GM19023 (cell line): Measurements from ENCODE around the gene CPN2.

ENCODE experiments used
- ATAC-seq: cut with Tn5 transposase; IDR thresholded peaks from one replicate; pipeline ENCODE4 v1.9.1; 2021; ENCODE audit warnings: mild to moderate bottlenecking, moderate library complexity; ENCODE audit not compliant: unreplicated experiment

The CPN2 gene, protein sequence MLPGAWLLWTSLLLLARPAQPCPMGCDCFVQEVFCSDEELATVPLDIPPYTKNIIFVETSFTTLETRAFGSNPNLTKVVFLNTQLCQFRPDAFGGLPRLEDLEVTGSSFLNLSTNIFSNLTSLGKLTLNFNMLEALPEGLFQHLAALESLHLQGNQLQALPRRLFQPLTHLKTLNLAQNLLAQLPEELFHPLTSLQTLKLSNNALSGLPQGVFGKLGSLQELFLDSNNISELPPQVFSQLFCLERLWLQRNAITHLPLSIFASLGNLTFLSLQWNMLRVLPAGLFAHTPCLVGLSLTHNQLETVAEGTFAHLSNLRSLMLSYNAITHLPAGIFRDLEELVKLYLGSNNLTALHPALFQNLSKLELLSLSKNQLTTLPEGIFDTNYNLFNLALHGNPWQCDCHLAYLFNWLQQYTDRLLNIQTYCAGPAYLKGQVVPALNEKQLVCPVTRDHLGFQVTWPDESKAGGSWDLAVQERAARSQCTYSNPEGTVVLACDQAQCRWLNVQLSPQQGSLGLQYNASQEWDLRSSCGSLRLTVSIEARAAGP

DNA sequence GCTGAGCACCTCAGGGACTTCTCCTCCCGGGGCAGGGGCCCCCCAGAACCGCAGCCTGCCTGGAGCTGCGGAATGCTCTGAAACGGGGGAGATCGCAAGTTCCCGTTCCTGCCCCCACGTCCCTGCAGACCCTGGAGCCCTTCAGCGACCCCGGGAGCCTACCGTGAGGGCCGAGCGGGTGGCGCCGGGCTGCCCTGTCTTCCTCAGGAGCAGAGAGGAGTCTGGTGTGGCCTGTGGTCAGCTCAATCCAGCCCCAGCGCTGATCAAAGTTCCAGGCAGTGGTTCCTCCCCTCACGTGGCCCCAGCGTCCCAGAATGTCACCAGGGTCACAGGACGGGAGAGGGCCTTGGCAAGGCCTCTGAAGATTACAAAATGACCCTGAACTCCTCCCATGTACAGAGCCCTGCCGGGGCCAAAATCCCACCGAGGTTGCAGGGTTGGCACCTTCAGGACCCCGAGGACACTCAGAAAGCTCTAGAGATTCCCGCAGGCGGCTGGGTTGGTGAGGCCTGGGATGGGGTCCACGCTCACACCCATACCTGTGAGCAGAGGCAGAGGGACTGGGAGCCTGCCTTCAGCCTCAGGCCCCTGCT lies at the start of gene CPN2:
CPN2 (minus strand) TSS at position 249 of the 593 bp plus-strand sequence. CDS start 8,626 bp downstream, outside the sequence.
- ATAC-seq, result no peak

DNA sequence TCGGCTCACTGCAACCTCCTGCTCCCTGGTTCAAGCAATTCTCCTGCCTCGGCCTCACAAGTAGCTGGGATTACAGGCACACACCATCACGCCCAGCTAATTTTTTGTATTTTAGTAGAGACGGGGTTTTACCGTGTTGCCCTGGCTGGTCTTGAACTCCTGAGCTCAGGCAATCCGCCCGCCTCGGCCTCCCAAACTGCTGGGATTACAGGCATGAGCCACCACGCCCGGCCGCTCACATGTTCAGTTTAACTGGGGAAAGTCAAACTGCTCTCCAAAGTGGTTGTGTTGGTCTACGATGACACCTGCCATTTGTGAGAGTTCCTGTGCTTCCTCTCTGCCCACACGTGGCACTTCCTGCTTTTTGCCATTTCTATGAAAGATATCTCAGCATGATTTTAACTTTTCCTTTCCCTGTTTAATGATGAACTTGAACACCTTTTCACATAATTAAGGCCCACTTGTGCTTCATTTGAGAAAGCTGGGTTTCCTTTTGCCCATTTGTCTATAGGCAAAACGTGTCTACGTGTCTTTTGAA lies 48.8 kb upstream of the CPN2 start:
- no peak for ATAC-seq

DNA sequence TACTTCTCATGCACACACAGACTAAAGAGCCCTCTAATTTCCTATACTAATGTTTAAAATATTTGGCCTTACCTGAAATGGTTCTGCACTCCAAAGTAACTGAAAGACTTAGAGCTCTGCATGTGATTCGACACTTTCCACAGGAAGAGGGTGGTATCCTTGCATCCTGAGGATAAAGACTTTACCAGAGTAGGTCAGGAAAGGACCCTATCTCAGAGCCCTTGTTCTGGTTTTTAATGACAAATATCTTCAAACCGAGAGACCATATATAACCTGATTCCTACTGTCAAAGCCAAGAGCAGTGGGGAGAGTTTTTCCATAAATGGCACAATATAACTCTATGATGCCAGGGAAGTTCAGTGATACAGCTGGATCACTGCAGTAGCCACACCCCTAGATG lies 48.0 kb upstream of the CPN2 start, which contains the start of gene GP5:
GP5 (minus strand) TSS at position 101 of the 400 bp plus-strand sequence. CDS start 984 bp downstream, outside the sequence.
- no peak for ATAC-seq

DNA sequence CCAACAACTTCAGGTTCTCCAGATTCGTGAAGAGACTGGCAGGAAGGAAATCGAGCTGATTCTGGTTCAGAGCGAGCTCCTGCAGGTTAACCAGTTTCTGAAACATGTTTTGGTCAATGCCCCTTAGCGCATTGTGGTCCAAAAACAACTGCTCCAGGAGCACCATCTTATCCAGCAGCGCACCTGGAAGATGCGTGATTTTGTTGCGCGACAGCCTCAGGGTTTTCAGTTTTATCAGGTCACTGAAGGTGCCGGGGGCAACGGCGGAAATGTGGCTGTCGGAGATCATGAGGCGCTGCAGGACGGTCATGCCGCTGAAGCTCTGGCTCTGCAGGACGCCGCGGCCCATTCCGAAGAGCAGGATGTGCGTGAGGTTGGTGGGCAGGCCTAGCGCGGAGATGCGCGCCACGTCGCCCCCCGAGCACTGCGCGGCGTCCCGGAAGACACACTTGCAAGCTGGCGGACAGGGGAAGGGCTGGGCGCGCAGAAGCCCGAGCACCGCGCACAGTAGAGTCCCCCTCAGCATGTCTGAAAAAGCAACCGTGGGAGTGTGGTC lies 46.7 kb upstream of the CPN2 start:
- no peak for ATAC-seq

DNA sequence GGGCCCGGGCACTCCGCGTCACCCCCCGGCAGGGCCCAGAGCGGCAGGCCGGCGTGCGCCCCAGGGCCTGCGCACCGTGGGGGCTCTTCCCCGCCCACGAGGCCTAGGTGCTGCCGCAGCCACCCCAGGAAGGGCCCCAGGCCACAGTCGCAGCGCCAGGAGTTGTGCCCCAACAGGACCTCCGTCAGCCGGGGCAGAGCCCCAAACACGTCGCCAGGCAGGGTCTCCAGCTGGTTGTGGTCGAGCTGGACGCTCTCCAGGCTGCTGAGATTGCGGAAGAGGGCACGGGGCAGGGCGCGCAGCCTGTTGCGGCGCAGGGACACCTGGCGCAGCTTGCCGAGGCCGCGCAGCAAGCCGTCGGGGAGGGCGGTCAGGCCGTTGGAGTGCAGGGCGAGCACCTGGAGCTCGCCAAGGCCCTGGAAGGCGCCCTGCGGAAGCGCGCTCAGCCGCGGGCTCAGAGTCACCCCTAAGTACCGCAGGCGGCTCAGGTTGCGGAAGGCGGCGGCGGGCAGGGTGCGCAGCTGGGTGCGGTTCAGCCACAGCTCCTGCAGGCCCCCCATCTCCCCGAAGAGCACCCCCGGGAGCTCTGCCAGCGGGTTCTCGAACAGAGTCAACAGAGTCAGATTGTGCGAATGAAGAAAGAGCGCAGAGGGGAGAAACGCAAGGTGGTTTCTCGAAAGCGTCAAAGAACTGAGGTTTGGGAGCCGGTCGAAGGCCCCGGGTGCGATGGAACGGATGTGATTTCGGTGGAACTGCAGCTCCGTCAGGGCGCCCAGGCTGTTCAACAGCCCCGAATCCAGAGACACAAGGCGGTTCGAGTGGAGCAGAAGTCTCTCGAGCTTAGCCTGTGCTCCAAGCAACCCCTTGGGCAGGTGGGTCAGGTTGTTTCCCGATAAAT lies 46.0 kb upstream of the CPN2 start:
- ATAC-seq, result no peak

DNA sequence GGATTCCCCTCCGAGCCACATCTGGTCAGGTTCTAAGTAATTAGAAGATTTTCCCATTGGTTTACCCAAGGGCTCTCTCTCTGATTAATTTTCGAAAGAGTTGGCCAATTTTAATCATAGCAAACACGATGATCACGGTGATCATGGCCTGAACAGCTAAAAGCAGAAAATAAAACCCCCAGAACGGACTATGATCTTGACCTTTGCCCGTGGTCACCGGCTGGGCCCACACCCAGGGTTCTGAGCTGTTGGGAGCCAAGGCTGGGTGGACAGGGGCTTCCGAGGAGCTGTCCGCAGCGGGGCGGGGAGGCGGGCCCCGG lies 45.4 kb upstream of the CPN2 start:
- ATAC-seq, result no peak

DNA sequence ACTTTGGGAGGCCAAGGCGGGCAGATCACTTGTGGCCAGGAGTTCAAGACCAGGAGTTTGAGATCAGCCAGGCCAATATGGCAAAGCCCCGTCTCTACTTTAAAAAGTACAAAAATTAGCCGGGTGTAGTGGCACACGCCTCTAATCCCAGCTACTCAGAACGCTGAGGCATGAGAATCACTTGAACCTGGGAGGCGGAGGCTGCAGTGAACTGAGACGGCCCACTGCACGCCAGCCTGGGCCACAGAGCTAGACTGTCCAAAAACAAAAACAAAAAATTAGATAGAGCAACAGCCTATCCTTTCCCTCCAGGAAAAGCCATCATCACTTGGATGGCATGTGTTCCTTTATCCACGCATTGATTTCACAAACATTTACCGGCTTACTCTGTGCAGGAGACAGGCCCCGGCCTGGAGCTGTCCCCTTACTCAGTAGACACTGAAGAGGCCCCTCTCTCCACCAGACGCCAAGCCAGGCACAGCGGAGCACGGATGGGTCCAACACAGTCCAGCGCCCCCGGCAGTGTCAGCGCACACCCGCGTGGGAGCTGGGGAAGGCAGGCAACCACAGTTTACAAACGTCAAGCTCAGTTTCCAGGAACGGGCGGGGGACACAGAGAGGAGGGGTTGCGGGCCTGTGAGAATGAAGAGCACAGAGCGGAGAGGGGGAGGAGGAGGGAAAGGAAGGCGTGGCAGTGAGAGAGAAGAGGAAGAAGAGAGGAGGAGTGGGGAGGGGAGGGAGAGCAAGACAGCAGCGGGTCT lies 44.8 kb upstream of the CPN2 start:
- ATAC-seq, result no peak

DNA sequence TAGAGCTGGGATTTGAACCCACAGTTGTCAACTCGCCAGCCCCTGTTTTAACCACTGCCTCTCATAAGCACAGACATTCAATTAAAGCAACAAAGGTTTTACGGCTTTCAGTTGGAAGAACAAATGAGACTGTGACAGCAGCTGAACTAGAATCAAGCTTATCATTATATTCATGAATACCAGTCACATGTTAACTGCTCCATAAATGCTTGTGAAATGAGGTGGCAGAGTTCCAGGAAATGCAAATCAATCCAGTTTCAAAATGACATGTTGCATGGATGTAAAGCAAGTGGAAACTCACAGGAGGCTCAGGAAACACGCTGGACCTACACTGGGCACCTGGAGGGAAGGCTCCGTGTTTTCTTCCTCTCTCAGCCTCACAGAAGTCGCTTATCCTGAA lies 44.1 kb upstream of the CPN2 start:
- ATAC-seq, result no peak

DNA sequence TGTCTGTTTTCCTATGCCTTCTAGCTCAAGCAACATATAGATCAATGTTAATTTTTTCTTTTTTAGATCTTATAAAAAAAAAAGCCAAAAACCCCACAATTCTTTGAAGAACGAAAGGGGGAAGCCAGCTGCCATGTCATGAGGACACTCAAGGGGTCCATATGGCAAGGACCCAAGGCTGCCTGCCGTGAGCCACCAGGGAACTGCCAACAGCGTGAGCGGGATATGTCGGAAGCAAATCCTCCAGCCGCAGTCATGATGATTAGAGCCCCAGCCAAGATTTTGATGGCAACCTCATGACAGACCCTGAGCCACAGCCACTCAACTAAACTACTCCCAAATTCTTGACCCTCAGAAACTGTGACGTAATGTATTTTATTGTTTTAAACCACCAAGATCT lies 41.4 kb upstream of the CPN2 start:
- ATAC-seq, result no peak

DNA sequence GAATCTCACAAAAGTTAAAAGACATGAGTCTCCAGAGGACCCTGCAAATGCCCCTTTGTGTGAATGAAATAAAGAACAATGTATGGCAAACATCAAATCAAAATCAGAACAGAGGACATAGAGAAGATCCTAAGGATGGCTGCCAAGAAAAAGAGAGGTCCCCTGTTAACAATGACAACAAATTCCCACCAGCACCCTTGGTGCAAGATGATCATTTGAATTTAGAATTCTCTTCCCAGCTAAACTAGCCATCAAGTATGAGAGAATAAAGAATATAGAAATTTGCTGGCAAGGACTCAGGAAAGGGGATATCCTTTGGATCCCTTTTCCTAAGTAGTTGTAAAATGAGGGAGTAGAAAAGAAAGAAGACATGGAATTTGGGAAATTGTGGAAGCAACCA lies 39.7 kb upstream of the CPN2 start:
- no peak for ATAC-seq

DNA sequence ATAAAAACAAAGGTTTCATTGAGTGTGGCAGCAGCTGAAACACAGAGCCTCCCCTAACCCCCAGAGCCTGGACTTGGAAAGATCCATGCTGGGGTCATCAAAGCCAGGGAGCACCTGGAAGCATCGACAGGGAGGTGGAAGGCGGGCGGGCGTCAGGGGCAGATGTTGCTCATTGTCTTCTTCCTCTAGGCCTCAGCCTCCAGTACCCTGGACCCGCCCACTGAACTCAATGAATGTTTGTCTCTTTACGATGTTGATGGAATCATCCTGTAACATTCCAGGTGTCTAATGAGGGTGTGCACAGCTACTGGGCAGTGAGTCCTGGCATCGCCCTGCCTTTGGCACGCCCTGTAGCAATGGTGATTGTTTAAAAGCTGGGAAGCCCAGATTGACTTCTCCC lies 38.1 kb upstream of the CPN2 start:
- no peak for ATAC-seq

DNA sequence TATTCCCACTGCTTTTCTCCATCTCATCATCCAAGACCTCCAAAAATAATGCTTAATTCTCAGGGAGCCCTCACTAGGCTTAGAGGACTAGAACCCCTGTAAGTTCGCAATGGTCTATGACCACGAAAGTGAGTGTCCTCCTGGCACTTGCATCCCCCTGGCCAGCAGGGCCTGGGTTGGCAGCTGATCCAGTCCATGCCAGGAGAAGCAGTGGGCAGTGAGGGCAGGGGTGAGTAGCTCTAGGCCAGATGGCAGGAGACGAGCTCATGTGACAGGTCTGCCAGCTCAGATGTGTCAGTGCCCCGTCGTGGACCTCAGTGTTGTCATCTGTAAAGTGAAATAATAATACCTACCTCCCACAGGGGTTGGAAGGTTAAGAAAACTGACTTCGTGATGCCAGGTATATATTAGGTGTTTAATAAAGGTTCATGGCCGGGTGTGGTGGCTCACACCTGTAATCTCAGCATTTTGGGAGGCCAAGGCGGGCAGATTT lies 36.8 kb upstream of the CPN2 start:
- no peak for ATAC-seq

DNA sequence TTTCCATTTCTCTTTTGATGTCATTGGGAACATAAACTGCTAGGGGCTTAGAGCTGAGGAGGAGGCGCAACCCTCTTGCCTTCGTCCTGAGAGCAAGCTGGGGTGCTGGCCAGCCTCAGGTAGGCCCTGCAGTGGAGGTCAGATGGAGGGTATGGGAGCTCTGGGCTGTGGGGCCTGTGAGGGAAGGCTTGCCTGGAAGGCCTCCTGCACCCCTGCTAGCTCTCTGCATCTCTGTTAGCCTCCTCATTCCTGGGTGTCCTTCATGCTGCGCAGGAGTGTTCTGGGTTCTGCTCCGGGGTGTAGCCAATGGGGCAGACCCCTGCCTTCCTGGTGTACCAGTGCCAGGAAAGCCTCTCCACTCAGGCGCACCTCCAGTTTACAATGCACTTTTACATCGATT lies 36.1 kb upstream of the CPN2 start:
- no peak for ATAC-seq

DNA sequence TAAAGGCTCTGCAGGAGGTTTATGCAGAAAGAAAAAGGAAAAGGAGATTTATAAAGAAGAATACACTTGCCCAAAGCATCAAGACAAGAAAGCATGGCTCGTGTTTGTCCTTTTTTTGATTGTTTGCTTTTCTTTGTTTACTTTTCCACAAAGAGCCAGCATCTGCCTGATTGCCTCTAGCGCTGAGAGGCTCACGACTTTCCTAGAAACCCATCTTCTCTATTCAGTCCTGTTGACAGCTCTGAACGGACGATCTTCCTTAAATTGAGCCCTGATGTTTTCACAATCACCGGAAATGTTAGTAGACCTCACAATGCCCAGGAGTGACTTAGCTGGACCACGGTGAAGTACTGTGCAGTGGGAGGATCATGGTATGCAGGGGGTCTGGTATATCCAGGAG lies 35.5 kb upstream of the CPN2 start:
- no peak for ATAC-seq

DNA sequence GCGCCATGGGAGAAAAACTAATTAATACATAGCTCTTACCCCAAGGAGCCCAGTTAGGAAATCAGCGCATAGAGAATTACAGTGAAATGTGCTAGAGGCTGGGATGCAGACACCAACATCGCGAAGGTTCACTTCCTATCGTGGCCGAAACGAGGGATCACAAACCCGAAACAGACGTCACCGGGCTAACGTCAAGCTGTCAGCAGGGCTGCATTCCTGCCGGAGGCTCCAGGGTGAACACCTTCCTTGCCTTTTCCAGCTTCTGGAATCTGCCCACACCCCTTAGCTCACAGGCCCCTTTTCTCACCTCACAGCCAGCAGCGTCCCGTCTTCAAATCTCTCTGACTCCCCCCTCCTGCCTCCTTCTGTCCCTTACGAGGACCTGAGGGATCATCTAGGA lies 34.9 kb upstream of the CPN2 start:
- no peak for ATAC-seq

DNA sequence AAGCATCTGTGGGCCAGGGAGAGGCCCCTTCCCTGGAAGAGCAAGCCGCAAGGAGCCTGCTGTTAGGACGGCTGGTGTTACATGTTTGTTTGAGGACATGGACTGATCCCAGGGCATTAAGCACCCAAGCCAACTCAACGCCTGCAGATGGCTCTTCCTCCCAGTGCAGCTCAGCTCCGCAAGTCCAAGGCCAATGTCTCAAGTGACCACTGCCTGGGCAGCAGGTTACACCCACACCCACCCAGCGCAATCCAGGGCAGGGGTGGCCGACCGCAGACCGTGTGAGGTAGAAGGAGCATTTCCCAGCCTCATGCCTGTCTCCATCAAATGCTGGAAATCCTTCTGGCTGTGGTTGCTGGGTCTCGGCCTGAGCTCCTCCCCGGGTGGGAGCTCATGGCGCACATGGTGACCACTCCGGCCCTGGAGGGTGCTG lies 33.5 kb upstream of the CPN2 start:
- ATAC-seq, result no peak

DNA sequence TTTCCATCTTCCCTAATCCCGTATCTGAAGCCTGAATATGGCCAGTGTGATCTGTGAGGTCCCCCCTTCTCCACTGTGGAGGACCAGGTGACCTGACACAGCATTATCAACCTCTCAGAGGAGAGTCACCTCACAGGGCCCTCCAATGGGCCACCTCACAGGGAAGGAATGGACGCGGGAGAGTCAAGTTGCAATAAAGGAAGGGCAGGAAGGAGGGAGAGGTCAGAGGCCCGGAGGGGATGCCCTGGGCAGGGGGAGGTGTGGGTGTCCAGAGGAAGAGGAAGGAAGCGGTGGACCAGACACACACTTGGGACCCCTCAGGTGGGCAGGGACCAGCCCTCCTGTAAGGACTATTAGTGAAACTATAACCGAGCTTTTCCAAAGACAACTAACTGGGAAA lies 33.0 kb upstream of the CPN2 start:
- no peak for ATAC-seq

DNA sequence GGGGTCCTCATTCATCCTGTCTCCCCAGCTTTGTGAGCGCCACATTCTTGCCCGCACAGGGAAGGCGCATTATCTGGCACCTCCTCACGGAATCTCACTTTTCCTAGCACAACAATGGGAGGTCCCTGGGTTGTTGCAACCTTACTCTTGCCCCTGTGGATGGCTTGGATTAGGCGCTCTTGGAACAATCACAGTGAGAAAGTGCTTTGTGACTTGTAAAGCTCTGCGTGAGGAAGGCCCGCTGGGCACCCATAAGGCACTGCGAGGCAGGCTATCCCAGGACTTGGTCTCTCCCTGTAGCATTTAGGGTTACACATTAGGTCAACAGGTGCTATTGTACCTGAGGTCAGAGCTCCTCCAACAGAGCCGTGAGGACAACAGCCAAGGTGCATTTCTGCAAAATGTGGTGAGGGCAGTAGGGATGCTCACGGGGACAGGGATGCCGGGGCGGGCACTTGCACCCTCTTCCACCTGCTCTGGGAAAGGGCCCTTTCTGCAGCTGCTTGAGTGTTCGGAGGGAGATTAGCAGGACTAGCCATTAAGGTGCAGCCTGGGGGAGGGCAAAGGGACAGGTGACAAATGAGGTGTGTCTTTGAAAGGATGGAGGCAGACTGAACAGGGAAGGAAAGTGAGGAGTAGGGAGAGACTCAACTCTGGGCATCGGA lies 32.3 kb upstream of the CPN2 start:
- ATAC-seq, result no peak

DNA sequence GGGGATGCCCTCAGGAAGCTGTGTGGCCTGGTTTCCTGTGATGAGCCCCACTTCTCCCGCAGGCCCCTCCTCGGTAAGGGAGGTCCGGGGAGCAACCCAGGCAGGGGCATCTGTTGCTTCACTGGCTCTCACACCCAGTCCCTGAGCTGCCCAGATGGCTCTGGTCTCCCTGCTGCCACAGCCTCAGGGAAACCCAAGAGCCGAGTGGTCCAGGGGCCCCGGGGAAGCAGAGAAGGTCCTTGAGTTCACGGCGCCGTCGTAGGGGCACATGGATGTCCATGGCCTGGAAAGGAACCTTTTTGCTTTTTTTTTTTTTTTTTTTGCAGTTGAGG lies 31.7 kb upstream of the CPN2 start:
- ATAC-seq, result no peak
